Cardiac fibroblast (primary cell): Measurements from ENCODE around the gene TREM2.

Source experiments
- DNase-seq, 2 donors: peaks; one replicate each; pipeline versions ENCODE4 v3.0.0 to v3.0.0-alpha.2; 2010; ENCODE audit warnings: low read depth in 2 of 2
- H3K4me3 ChIP-seq, 2 donors: replicated peaks in 1 of 2; 1 replicate in 1 of 2; 2 replicates in 1 of 2; pipeline ENCODE4 v1.5.1; 2011; ENCODE audit warnings: low read depth in 2 of 2, low read length in 2 of 2, mild to moderate bottlenecking in 2 of 2, moderate library complexity in 1 of 2
- CTCF ChIP-seq: IDR thresholded peaks from one replicate; pipeline ENCODE4 v1.5.1; 2011; ENCODE audit warnings: low read depth, mild to moderate bottlenecking, low read length, inconsistent platforms

Gene TREM2

GRCh38 chr6:41200901-41201763 lies 38.2 kb upstream of the TREM2 start, which contains the start of gene TREML2:
Gene TREML2 (minus strand): TSS chr6:41201149. CDS start chr6:41201008, 141 bp downstream.
- no peak for DNase-seq
- H3K4me3 ChIP-seq: no peak within 1 kb of the TSS
- no peak for TF ChIP-seq CTCF

GRCh38 chr6:41200296-41200900 lies 37.5 kb upstream of the TREM2 start:
- peak; percentile 34 to 46 for DNase-seq
- TF ChIP-seq CTCF: no peak
- no peak overlapping the region for H3K4me3 ChIP-seq

- no peak for TF ChIP-seq CTCF
- DNase-seq: no peak
- H3K4me3 ChIP-seq: no peak overlapping the region
These were observed 36.8 kb upstream of the TREM2 start for GRCh38 chr6:41199552-41200246.

- no peak for DNase-seq
- TF ChIP-seq CTCF: no peak
- no peak overlapping the region for H3K4me3 ChIP-seq
These were observed 34.3 kb upstream of the TREM2 start for GRCh38 chr6:41197234-41197633.

GRCh38 chr6:41194386-41194785 lies 31.5 kb upstream of the TREM2 start:
- TF ChIP-seq CTCF: no peak
- H3K4me3 ChIP-seq: no peak overlapping the region
- no peak for DNase-seq

GRCh38 chr6:41193884-41194283 lies 31.0 kb upstream of the TREM2 start:
- DNase-seq: no peak
- TF ChIP-seq CTCF: no peak
- no peak overlapping the region for H3K4me3 ChIP-seq
